HCT116 (cell line): ENCODE results near the gene PLPPR3.

ENCODE experiments used
- CEBPB ChIP-seq: IDR thresholded peaks from 2 replicates; pipeline ENCODE4 v1.6.1; 2012; ENCODE audit warnings: low read depth
- CTCF ChIP-seq, 3 experiments: fragments of 200-600 bp in 1 of 3; sonication (generic) in 1 of 3; IDR thresholded peaks in 2 of 3; conservative IDR thresholded peaks in 1 of 3; 2 replicates each; pipeline ENCODE4 v1.5.1; 2012 to 2017; ENCODE audit warnings: low read depth in 2 of 3, low read length in 2 of 3, antibody characterized with exemption in 1 of 3, borderline replicate concordance in 1 of 3, control low read depth in 1 of 3, mild to moderate bottlenecking in 1 of 3, mixed read lengths in 1 of 3, mixed run types in 1 of 3, moderate library complexity in 1 of 3; ENCODE audit not compliant: insufficient read depth in 1 of 3
- EZH2 ChIP-seq: fragments of 200-600 bp; sonication (generic); IDR thresholded peaks from 2 replicates; pipeline ENCODE4 v1.6.1; 2017; ENCODE audit warnings: antibody characterized with exemption, mixed run types
- POLR2AphosphoS5 ChIP-seq: IDR thresholded peaks from 2 replicates; pipeline ENCODE4 v1.6.1; 2011; ENCODE audit warnings: mild to moderate bottlenecking, low read depth, low read length, moderate library complexity
- REST ChIP-seq: IDR thresholded peaks from 2 replicates; pipeline ENCODE4 v1.6.1; 2012; ENCODE audit warnings: low read depth
- SIN3A ChIP-seq: IDR thresholded peaks from 2 replicates; pipeline ENCODE4 v1.6.1; 2012; ENCODE audit warnings: low read depth

GRCh38 chr19:867301-867793 lies 45.6 kb upstream of the PLPPR3 start:
- TF ChIP-seq CTCF (IDR thresholded peaks at IDR 0.05 in 2 of 3, conservative IDR thresholded peaks at IDR 0.05 in 1 of 3; ENCODE audit: borderline replicate concordance in 1 of 3, insufficient read depth in 1 of 3, low read depth in 2 of 3, low read length in 2 of 3) (no peak), EZH2 (no peak), POLR2AphosphoS5 (peak; percentile 74), CEBPB (no peak), REST (no peak), SIN3A (no peak)
